Sciatic nerve (tissue), 2 donors: ENCODE measurements around the gene FTMT. TPM values are rescaled to one million over a fixed set of nuclear protein-coding genes. Genes with fewer than 3 reads are reported as not detected.

Experiments
- ATAC-seq: fragments of 200-7000 bp; cut with Tn5 transposase; one replicate; pipeline ENCODE4 v1.9.1; 2020; ENCODE audit warnings: mild to moderate bottlenecking, moderate library complexity
- DNase-seq: peaks from one replicate; pipeline ENCODE4 v3.0.0-alpha.2; 2020; ENCODE audit warnings: low spot score
- intact Hi-C: fragments of 100-400 bp; cut with DNase I; formaldehyde crosslinking; loops from one replicate; pipeline ENCODE4 v1.14.2; 2022
- total RNA-seq: library from RNA; stranded (reverse); fragmentation: NEBNext Ultra II Directional; extraction: Animal tissue kit (Norgen Biotek cat#: 25700); gene quantifications from one replicate; pipeline ENCODE4 v1.2.1, GENCODE V29; 2021
- donor health status: DM: no; HTN: no; CAD: no.
- donor health status: DM: no; HTN: no; CAD: no.

FTMT gene
- total RNA-seq, 1 donor from 2014 or later: not detected

- intact Hi-C loops: no loop called here
- no peak for ATAC-seq
- DNase-seq: no peak
Observed at GRCh38 chr5:121899346-121899745, 47.7 kb downstream of the FTMT start.

Other genes starting within 250 kb of the FTMT start
- gene SRFBP1, start 110.1 kb downstream of the FTMT start, total RNA-seq: 16.1 TPM
- gene LOX, start 226.4 kb downstream of the FTMT start, total RNA-seq: 25.3 TPM